Stimulated activated CD4-positive, alpha-beta T cell treated with anti-CD3 and anti-CD28 coated beads, Interleukin-12 subunit alpha, Interleukin-12 subunit beta, amount 100 ng/mL, for 4 hours (primary cell): ENCODE measurements around the gene CYBA.

Experiments
- DNase-seq: peaks from one replicate; pipeline ENCODE4 v3.0.0-alpha.2; 2020

Gene CYBA

DNA sequence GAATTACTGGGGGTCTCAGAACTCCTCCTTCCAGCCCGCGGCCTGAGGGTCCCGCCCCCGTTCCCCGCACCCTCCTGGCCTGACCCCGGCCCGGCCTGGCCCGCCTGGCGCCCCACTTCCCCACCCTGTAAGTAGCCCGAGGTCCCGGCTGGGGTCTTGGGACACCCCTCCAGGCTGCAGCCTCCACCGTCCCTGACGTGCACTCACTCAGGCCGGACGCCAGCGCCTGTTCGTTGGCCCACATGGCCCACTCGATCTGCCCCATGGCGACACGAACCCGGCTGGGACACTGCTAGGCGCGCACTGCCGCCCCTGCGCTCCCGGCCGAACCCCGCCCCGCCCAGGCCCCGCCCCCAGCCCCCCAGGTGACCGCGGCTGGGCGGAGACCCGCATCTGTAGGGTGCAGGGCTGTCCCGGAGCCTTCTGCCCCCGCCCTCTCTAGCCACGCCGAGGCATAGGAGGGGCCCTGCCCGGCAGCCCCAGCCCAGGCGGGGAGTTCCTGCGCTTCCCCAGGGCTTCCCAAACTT is at the start of gene CYBA:
CYBA (minus strand) TSS at position 305 of the 527 bp plus-strand sequence; CDS start at position 265, 40 bp downstream.
- peak; percentile 76 for DNase-seq

DNA sequence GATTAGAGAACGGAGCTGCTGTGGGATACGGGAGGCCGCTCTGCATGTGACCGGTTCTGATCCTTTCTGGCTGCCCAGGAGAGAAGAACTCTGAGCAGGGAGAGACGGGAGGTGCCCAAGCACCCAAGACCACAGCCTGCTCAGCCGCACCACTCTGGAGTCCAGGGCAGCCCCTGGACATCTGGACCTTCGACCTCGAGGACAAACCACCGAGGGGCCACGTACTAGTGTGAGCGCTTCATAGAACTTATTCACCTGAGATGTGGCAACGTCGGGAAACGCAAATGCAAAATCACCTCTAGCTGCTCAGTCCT is 49.4 kb upstream of the CYBA start:
- DNase-seq = no peak

DNA sequence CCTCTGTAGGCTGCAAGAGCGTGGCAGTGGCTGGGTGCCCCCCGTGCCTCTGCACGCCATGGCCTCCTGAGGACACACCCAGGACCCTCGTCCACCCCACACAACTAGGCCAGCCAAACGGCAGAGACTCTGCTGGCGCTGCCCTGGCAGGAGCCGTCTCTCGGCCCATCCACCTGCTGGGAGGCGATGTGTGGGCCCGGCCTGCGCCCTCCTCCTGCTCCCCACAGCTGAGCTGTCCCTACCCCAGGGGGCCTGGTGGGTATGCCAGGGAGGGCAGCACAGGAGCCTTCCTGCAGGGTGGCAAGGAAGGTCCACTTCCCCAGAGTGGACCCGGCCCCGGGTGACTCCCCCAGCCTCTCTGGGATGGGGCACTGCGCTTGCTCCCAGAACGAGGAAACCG is 48.3 kb upstream of the CYBA start:
- DNase-seq = no peak

DNA sequence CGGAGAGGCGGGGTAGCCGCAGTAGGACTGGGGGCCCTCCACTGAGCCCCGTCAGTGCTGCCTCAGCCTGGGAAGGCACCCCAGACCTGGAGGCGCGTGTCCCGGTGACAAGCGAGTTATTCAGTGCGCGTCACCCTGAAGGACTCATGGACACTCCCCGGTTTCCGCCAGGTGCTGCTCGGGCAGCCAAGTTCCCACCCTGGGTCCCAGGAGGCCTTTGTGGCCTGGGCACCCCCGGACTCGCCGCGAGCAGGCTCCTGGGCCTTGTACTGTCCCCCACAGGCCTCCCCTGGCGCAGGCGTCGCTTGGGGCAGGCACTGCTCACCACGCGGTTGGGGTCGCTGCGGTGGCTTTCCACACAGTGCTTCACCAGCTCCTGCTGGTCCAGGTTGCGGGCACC is 47.8 kb upstream of the CYBA start:
- no peak for DNase-seq

GRCh38 chr16:88697831-88698615 is 47.2 kb upstream of the CYBA start:
- DNase-seq = no peak

DNA sequence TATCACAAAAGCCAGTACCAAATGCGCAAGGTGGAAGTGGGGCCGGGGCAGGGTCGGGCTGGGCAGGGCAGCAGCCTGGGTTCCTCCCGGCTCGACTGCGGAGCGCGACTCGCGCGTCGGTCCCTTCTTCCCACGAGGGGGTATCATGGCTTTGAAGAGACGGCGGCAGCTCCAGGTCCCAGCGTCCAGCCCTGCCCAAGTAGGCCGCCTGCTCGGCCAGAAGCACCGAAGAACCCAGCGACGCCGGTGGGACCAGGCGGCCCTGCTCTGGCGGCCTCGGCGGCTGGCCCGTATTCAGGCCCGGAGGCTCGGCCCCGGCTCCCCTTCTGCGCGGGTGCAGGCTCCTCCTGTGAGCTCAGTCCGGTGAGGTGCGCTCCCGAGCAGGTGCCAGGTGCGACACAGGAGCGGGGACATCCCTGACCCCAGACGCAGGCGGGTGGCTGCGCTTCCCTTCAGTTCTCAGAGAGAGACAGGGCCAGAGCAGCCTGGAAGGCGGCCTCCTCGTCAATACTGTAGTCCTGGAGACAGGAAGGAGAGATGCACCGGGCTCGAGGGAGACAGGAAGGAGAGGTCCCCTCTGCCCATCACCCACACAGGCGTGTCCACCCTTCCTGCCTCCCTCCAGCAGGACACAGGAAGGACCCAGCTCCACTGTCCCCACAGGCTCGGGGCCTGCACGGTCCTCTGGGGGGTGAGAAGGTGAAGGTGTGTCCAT is 46.4 kb upstream of the CYBA start:
- DNase-seq = no peak

- no peak for DNase-seq
Observed at GRCh38 chr16:88696441-88696840, 45.6 kb upstream of the CYBA start.

GRCh38 chr16:88695753-88696152 is 44.9 kb upstream of the CYBA start:
- DNase-seq = no peak

- DNase-seq = no peak
Observed at GRCh38 chr16:88695218-88695617, 44.4 kb upstream of the CYBA start.

GRCh38 chr16:88694221-88695087 is 43.6 kb upstream of the CYBA start:
- no peak for DNase-seq

DNA sequence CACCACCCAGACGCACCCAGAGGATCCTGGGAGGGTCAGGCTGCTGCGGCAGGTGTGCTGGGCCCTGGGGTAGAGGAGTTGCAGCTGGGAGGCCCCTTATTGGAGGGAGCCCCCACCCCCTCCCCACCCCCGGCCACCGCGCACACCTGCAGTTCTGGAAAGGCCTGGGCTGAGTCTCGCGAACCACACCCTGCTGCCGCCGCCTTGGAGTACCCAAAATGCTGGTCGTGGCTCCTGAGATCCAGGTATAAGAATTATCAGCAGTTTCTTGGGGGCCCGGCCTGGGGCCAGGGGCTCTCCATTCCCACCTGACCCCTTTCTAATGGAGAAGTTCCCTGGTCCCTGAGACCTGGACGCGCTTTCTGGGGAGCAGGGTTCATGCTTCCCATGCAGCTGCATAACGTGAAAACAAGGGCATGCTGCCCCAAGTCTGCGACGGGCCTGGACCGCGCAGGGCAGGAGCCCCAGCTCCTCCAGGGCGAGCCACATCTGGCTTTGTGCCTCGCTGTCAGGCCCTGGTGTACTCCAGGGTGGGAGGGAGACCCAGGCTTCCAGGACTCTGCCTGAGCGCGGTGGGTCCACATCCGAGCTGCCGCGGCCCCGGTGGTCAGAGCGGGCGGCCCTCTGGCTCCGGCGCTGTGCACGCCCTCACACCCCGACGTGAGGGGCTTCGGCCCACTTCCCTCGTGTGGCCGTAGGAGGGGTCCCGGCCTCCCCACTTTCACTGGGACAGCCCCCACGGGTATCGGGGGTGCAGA is 42.7 kb upstream of the CYBA start:
- DNase-seq = no peak

DNA sequence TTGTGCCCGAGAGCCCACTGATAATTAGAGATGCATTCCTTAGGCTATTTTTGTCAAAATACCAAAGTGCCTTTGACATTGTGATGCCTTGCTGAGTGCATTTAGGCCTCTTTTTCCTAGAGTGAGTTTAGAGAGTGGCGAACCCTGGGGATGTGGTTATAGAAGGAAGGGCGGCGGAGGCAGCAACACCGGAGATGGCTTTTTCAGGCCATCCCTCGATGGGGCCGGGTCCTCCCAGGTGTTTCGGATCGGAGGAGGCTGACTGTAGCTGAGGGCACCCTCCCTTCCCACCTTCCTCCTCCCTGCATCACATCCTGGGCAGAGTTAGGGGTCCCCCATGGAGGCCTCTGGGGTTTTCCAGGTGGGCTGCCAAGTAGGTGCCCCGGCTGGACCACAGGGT is 42.0 kb upstream of the CYBA start:
- no peak for DNase-seq

GRCh38 chr16:88691924-88692560 is 41.2 kb upstream of the CYBA start:
- no peak for DNase-seq

DNA sequence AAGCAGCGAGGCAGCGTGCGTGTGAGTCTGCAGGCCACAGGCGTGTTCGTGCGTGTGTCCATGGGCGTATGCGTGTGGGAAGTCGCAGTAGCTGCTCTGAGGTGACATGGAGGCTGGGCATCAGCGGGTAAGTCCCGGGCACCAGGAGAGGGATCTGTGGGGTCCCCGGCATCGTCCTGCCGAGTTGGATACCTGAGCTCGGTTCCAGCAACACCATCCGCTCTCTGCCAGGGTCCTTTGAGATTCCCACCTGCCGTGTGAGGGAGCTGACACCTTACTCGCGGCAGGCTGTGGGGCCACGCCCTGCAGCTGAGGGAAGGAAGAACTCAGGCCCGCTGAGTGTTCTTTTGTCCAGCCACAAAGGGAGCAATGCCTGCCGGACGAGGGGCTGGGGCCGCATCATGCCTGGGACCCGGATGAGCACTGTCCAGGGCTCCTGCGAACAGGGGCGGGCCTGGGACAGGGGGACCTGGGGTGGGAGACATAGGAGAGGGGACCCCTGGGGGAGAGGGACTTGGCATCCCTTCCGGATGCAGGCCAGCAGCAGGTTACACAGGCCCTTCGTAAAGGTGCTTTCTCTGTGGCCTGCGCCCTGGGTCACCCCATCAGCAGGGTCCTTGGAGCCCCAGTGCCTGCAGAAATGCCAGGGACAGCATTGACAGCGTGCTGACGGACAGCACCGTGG is 40.4 kb upstream of the CYBA start:
- no peak for DNase-seq

DNA sequence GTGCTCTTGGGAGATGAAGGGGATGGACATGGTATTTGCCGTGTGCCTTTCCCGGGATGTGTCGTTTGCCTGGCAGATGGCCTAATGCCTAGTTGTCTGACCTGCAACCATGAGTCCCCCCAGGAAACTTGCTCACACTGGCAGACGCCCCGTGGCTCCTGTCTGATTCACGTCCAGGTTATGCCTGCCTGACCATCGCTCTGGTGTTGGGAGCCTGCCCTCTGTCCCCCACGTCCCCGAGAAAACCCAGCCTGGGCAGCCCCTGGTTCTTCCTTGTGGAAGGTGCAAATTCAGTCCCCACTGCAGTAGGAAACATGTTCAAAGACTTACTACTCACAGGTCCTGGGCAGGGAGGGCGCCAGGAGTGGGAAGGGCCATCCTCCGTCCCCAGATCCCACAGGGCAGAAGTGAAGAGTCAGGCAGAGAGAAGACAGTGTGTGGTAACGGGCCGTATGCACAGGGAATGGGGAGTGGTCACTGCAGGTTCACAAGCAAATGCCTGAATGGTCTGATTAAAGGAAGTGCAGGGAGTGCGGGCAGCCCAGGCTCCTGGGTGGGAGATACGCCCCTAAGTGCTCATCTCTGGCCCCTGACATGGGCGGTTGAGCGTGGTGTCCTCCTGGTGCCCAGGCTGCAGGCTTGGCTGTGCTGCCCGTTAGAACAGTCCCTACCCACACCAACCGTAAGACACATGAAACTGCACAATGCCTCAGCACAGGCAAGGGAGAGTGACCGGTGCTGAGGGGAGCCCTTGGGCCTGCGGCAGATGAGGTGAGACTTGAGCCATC is 39.7 kb upstream of the CYBA start:
- no peak for DNase-seq

GRCh38 chr16:88688013-88688778 is 37.3 kb upstream of the CYBA start:
- DNase-seq = no peak

DNA sequence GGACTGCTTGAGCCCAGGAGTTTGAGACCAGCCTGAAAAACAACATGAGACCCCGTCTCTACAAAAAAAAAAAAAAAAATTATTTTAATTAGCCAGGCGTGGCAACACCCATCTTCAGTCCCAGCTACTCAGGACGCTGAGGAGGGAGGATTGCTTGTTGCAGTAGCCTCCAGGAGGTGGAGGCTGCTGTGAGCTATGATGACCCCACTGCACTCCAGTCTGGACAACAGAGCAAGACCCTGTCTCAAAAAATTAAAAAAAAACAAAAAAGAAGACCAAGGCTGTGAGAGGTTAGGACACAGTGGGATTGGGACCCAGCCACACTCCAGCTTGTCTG is 36.8 kb upstream of the CYBA start:
- no peak for DNase-seq

DNA sequence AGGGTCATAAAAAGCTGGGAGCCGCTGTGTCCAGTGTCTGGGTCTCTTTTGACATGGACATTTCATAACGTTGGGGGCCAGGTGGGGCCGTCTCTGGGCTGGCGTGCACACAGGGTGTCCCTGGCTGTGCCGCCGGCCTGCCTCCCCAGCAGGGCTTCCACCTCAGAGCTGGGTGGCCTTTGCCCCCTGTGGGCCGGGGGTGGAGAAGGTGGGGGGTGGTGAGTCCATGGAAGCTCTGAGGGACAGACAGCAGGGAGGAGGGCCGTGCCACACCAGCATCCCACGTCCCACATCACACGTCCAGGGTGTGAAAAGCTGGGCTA is 36.4 kb upstream of the CYBA start:
- no peak for DNase-seq

GRCh38 chr16:88686439-88687253 is 35.8 kb upstream of the CYBA start, which contains the start of gene SNAI3:
Gene SNAI3, minus strand, starts transcription at chr16:88686507. Its CDS starts 101 bp downstream, at chr16:88686406.
- DNase-seq = peak; percentile 86
